Activated T-helper 9 cell treated with anti-CD3 and anti-CD28 coated beads, Interleukin-2, amount 50 U/mL, for 16 hours (primary cell): ENCODE measurements around the gene RGS6.

ENCODE experiments used
- DNase-seq: peaks from one replicate; pipeline ENCODE4 v3.0.0-alpha.2; 2020; ENCODE audit warnings: low read depth

The RGS6 gene

DNA sequence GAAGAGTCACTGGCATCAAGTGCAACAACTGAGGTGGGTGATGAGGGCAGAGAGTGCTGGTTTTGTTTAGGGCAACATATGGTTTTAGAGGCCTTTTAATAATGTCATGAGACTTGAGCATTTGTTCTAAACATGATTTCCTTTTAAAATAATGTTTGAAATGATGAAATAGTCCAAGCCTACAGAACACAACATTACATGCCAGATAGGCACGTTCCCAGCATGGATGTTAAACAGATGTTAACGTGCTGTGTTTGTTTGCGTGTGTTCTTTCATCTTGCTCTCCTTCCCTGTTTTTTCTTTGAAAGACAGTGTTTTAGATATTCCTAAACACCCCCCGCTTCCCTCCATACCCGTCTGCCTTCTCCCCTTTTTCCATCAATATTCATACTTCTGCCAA is 82.3 kb downstream of the RGS6 start:
- DNase-seq, result no peak

DNA sequence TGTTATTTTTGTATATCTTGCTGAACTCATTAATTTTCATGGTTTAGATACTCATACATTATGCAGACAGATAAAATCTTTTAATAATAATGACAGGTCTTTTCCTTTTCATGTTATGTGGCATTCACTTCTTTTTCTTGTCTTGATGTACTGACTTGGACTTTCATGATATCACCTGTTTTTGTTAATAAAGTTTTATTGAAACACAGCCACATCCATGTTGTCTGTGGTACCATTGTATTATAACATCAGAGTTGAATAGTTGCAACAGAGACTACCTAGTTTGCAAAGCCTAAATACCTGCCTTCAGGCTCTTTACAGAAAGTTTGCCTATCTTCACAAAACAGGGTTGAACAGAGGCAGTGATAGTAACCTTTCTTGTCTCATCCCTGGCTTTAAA is 85.1 kb downstream of the RGS6 start:
- no peak for DNase-seq

GRCh38 chr14:72023128-72024042 is 91.2 kb downstream of the RGS6 start:
- no peak for DNase-seq

GRCh38 chr14:72024043-72024407 is 91.8 kb downstream of the RGS6 start:
- DNase-seq, result no peak

GRCh38 chr14:72024504-72024903 is 92.3 kb downstream of the RGS6 start:
- no peak for DNase-seq

DNA sequence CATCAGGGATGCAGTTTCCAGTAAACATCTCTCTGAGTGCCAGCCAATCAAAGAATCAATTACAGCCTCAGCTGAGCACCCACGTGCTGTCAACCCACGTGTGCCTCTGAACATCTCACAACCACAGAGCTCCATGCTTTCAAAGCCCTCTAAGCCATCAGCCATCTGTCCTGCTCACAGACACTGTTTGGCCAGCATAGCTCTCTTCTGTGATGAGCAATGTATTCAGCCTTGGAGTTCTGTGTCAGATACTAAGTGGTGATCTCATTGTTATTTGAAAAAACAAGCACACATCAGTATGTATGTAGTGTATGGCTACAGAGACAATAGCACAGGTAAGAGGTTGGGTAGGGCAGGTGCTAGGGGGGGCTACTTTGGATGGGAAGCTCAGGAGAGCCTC is 94.3 kb downstream of the RGS6 start:
- no peak for DNase-seq

- no peak for DNase-seq
Observed at GRCh38 chr14:72027061-72027460, 94.8 kb downstream of the RGS6 start.

DNA sequence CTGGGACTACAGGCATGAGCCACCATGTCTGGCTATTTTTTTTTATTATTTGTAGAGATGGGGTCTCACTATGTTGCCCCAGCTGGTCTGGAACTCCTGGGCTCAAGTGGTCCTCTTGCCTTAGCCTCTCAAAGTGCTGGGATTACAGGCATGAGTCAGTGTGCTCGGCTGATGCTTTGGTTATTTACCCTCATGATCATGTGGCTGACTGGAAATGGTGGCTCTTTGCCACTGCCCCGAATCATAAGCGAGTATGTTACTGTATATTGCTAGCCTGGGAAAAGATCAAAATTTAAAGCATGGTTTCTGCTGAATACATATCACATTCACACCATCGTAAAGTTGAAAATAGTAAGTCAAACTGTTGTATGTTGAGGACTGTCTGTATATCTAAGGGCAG is 101.1 kb downstream of the RGS6 start:
- DNase-seq, result no peak

DNA sequence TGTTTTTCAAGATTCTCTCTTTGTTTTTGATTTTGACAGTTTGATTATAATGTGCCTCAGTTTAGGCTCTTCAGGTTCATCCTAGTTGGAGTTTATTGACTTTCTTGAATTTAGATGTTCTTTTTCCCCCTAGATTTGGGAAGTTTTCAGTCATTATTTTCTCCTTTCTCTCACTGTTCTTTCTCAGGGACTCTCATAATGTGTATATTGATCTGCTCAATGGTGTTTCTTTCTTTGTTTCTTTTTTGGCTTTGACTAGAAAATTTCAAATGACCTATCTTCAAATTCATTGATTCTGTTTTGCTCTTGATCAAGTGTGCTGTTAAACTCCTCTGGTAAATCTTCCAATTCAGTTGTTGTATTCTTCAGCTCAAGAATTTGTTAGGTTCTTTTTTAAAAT is 108.3 kb downstream of the RGS6 start:
- no peak for DNase-seq

DNA sequence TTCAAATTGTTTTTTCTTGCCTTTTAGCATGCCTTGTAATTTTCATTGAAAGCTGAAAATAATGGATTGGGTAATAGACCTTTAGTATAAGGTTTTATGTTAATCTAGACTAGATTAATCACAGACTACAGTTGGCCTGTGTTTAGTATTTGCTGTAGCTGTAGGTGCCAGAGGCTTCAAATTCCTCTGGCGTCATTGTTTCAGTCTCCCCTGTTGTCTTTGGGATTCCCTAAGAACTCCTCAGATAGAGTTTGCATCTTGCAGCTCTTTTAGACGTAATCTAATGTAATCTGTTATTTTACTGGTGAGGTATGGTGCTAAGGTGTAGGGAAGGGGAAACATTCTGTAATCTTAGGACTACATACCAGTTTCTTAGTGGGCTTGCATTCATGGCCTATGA is 113.0 kb downstream of the RGS6 start:
- no peak for DNase-seq

DNA sequence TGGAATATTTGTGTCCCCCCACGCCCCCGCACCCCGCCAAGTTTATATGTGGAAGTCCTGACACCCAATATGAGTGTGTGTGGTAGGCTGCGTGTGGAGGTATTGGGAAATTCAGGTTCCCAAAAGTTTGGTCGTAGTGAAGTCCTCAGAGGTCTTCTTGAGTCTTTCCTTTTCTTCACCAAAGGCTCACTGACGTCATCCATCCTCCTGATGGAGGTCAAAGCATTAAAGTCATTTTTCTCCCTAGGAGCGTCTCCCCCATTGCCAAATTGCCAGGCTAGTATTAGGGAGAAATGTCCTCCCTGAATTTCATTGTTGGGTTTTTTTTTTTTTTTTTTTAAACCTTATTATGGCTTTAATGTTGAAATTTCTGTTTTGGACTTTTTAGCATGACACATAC is 113.7 kb downstream of the RGS6 start:
- DNase-seq, result no peak

GRCh38 chr14:72049462-72049861 is 117.2 kb downstream of the RGS6 start:
- no peak for DNase-seq

- no peak for DNase-seq
Observed at GRCh38 chr14:72052356-72052755, 120.1 kb downstream of the RGS6 start.

DNA sequence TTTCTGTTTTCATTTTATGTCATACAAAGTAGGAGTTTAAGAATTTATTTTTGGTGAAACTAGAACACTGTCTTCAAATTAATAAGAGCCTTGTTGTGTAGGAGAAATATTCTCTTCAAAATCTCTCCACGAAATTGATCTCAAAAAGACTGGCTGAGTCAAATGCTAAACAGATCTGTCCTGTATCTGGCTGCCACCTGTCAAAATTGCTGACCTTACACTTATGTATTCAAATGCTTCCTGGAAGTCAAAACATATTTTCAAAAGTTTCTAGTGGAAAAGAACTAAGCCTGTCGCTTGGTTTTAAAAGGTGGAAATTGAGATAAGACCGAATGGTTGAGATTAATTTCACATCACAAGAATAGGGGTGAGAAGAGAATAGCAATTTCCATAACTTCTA is 121.4 kb downstream of the RGS6 start:
- no peak for DNase-seq

DNA sequence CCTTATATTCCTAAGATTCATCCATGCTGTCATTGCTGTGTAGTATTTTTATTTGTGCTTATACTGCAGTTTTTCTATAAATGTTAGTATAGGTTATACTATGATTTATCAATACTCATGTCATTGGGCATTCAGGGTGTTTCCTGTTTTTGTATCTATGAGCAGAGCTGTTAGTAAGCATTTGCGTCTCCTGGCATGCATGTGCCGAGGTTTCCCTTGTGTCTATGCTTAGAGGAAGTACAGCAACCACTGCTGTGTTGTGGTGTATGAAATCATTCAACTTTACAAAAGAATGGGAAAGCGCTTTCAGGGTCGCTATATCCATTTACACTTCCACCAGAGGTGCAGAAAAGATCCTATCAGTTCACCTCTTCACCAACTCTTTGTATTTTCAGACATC is 122.7 kb downstream of the RGS6 start:
- DNase-seq, result no peak

- no peak for DNase-seq
Observed at GRCh38 chr14:72057701-72058285, 125.6 kb downstream of the RGS6 start.

- no peak for DNase-seq
Observed at GRCh38 chr14:72060460-72060859, 128.2 kb downstream of the RGS6 start.

GRCh38 chr14:72060917-72061316 is 128.7 kb downstream of the RGS6 start:
- DNase-seq, result no peak

GRCh38 chr14:72061718-72062117 is 129.5 kb downstream of the RGS6 start:
- no peak for DNase-seq

GRCh38 chr14:72063761-72064282 is 131.6 kb downstream of the RGS6 start:
- no peak for DNase-seq

DNA sequence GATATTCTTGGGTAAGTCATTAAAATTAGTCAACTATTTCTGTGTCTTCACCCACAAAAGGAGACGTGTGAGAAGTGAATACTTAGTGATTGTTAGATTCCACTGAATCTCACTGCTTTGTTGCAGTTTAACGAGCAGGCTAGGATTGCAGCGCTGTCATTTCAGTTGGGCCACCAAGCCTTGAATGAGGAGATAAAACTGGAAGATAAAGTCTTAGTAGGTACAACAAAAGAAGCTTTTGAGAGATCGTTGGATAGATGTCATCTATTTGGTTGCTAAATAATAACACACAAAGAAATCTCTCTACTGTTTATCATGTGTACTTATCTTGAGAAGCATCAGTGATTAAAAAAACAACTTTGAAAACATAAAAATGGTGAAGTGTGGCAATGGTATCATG is 132.3 kb downstream of the RGS6 start:
- no peak for DNase-seq

GRCh38 chr14:72070458-72070857 is 138.2 kb downstream of the RGS6 start:
- no peak for DNase-seq

- no peak for DNase-seq
Observed at GRCh38 chr14:72075649-72076334, 143.6 kb downstream of the RGS6 start.
